Endothelial cell of umbilical vein (primary cell): ENCODE data around the gene FBXO2.
"Not testable (repeated sequence)": the region's sequence is repeated elsewhere in the genome, so short reads cannot be mapped to it uniquely, and the experiment has no call there.

ENCODE experiments used
- POLR2A ChIP-seq: IDR thresholded peaks from 2 replicates; pipeline ENCODE4 v1.6.1; 2012; ENCODE audit warnings: low read depth, mild to moderate bottlenecking, control low read depth, low read length
- POLR2AphosphoS5 ChIP-seq: IDR thresholded peaks from 2 replicates; pipeline ENCODE4 v1.6.1; 2012; ENCODE audit warnings: low read depth, mild to moderate bottlenecking, control low read depth, low read length, moderate library complexity; ENCODE audit not compliant: insufficient read depth
- TF ChIP-seq, protein P1 (sequence below), 2 donors: IDR thresholded peaks; 1 replicate in 1 of 2; 2 replicates in 1 of 2; pipeline ENCODE4 v1.5.1; 2011; ENCODE audit warnings: low read length in 2 of 2, mild to moderate bottlenecking in 2 of 2, moderate library complexity in 2 of 2, control low read depth in 1 of 2, inconsistent platforms in 1 of 2, low read depth in 1 of 2; ENCODE audit not compliant: insufficient read depth in 1 of 2; ENCODE audit errors: extremely low read depth in 1 of 2

DNA sequence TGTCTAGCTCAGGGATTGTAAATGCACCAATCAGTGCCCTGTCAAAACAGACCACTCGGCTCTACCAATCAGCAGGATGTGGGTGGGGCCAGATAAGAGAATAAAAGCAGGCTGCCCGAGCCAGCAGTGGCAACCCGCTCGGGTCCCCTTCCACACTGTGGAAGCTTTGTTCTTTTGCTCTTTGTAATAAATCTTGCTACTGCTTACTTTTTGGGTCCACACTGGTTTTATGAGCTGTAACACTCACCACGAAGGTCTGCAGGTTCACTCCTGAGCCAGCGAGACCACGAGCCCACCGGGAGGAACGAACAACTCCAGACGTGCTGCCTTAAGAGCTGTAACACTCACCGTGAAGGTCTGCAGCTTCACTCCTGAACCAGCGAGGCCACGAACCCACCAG, 44.9 kb downstream of the FBXO2 start:
- TF ChIP-seq, protein P1, sequence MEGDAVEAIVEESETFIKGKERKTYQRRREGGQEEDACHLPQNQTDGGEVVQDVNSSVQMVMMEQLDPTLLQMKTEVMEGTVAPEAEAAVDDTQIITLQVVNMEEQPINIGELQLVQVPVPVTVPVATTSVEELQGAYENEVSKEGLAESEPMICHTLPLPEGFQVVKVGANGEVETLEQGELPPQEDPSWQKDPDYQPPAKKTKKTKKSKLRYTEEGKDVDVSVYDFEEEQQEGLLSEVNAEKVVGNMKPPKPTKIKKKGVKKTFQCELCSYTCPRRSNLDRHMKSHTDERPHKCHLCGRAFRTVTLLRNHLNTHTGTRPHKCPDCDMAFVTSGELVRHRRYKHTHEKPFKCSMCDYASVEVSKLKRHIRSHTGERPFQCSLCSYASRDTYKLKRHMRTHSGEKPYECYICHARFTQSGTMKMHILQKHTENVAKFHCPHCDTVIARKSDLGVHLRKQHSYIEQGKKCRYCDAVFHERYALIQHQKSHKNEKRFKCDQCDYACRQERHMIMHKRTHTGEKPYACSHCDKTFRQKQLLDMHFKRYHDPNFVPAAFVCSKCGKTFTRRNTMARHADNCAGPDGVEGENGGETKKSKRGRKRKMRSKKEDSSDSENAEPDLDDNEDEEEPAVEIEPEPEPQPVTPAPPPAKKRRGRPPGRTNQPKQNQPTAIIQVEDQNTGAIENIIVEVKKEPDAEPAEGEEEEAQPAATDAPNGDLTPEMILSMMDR (IDR thresholded peaks at IDR 0.05; ENCODE audit: extremely low read depth in 1 of 2, insufficient read depth in 1 of 2, low read depth in 1 of 2, low read length in 2 of 2) = not testable (repeated sequence)
- not testable (repeated sequence) for TF ChIP-seq POLR2AphosphoS5, POLR2A
